Hepatocyte (in vitro differentiated cells): ENCODE results near the gene ENTPD2.

Experiments
- CTCF ChIP-seq: fragments of 200-600 bp; sonication (generic); IDR thresholded peaks from 2 replicates; pipeline ENCODE4 v1.5.1; 2016; ENCODE audit warnings: antibody characterized with exemption, mild to moderate bottlenecking; ENCODE audit not compliant: poor library complexity
- EZH2phosphoT487 ChIP-seq: fragments of 200-600 bp; sonication (generic); IDR thresholded peaks from one replicate; pipeline ENCODE4 v1.6.1; 2018; ENCODE audit warnings: antibody characterized with exemption, mild to moderate bottlenecking, low read depth, moderate library complexity; ENCODE audit not compliant: unreplicated experiment, severe bottlenecking

- no peak for TF ChIP-seq CTCF
- TF ChIP-seq EZH2phosphoT487 = no peak
Observed at GRCh38 chr9:137088121-137088520, 34.3 kb upstream of the ENTPD2 start.
